ENCODE results near the gene CACNA1H. TPM values are rescaled to one million over a fixed set of nuclear protein-coding genes. Genes with fewer than 3 reads are reported as not detected.
"Not testable (repeated sequence)": the region's sequence is repeated elsewhere in the genome, so short reads cannot be mapped to it uniquely, and the experiment has no call there.

The CACNA1H gene
- total RNA-seq, 4 donors from 2014 or later, result 133 to 330 (median 173) TPM

DNA sequence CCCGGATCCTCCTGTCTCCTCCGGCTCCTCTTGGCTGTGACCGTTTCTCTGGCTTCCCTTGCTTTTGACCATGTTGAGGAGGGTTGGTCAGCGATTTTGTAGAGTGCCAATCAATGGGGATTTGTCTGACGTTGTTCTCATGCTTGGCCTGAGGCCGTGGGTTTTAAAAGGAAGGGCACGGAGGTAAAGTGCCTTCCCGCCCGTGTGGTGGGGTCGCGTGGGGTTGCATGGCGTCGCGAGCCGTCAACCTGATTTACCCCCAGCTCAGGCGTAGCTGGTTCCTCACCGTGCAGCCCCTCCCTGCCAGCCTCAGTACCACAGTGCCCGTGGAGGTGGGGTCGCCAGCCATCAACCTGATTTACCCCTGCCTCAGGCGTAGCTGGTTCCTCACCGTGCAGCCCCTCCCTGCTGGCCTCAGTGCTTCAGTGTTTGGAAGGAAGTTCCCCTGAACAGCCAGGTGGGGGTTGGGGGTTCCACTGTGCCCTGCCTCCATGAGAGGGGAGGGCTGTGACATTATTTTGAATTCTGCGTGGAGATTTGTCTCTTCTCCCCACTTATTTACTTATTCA is 92.6 kb downstream of the CACNA1H start:
- TF ChIP-seq POLR2AphosphoS5 (IDR thresholded peaks at IDR 0.05) (no peak), POLR2A (IDR thresholded peaks at IDR 0.05) (no peak), CTCF (IDR thresholded peaks at IDR 0.05) (no peak), EP300 (IDR thresholded peaks at IDR 0.05) (no peak)
- Histone ChIP-seq H3K27ac (no peak overlapping the region), H3K36me3 (no peaks in the 10 kb centered on the region), H3K27me3 (peaks cover 38% of the 10 kb centered on the region), H3K4me1 (no peaks in the 10 kb centered on the region), H3K9me3 (no peaks in the 10 kb centered on the region), H3K4me3 (no peak overlapping the region)
- no peak for ATAC-seq
- 42 to 50% methylated on average over 1 to 18 of the region's 22 CpGs for WGBS, 2 donors (ENCODE audit: low coverage in 1 of 2)

- not testable (repeated sequence) for H3K4me1 ChIP-seq, H3K36me3 ChIP-seq, H3K27ac ChIP-seq, ATAC-seq, H3K4me3 ChIP-seq, H3K9me3 ChIP-seq
- peaks cover 38% of the 10 kb centered on the region for H3K27me3 ChIP-seq
- 76 to 89% methylated on average over 3 to 11 of the region's 14 CpGs for WGBS, 2 donors (ENCODE audit: low coverage in 1 of 2)
These were observed 95.1 kb downstream of the CACNA1H start for GRCh38 chr16:1247903-1248537.

DNA sequence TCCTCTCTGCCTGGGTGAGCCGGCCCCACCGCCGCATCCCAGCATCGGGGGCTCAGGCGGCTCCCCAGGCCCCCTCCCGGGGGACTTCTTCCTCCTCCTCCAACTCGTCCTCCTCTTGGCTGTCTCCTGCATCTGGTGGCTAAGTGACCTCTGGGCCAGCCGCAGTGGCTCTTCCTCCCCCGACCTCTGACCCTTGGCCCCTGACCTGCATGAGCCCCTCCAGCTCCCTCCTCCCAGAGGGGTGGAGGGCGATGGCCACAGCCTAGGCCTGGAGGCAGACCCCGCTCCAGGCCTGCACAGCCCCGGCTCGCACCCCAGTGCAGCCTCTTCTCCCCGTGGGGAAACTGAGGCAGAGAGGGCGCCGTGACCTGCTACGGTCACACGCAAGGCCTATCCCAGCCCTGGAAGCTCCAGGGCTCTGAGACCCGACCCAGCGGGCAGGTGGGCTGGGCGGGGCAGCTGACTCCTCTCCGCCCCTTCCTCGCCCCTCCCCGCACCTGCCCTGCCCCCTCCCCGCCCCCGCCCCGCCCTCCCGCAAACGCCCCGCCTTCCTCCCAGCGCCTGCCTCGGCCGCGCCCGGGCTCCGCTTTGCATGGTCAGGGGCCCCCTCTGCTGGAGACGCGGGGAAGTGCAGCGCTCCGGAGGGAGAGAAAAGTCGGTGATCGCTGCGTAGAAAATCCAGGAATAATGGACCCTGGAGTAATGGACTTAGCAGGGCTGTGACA is 96.3 kb downstream of the CACNA1H start:
- not testable (repeated sequence) for H3K36me3 ChIP-seq, H3K9me3 ChIP-seq, H3K4me3 ChIP-seq, H3K27ac ChIP-seq, H3K4me1 ChIP-seq
- H3K27me3 ChIP-seq, result peaks cover 33% of the 10 kb centered on the region
- WGBS, 2 donors (ENCODE audit: low coverage in 1 of 2), result no CpG with 5 or more reads among the region's 43 CpGs
- peak; percentile 60 for ATAC-seq

- not testable (repeated sequence) for H3K36me3 ChIP-seq, H3K4me3 ChIP-seq, H3K27ac ChIP-seq, H3K9me3 ChIP-seq, H3K4me1 ChIP-seq
- ATAC-seq, result peak; percentile 35
- peaks cover 38% of the 10 kb centered on the region for H3K27me3 ChIP-seq
- WGBS, 2 donors (ENCODE audit: low coverage in 1 of 2), result no CpG with 5 or more reads among the region's 47 CpGs
These were observed 100.9 kb downstream of the CACNA1H start for GRCh38 chr16:1253701-1254364.

GRCh38 chr16:1254821-1255220 is 101.9 kb downstream of the CACNA1H start:
- WGBS, 2 donors (ENCODE audit: low coverage in 1 of 2), result no CpG with 5 or more reads among the region's 3 CpGs
- not testable (repeated sequence) for H3K36me3 ChIP-seq, H3K4me3 ChIP-seq, H3K4me1 ChIP-seq, H3K27ac ChIP-seq, ATAC-seq, H3K9me3 ChIP-seq
- peaks cover 45% of the 10 kb centered on the region for H3K27me3 ChIP-seq

- not testable (repeated sequence) for ATAC-seq
These were observed 102.6 kb downstream of the CACNA1H start, which contains the start of gene TPSD1 for GRCh38 chr16:1255276-1256122. Gene TPSD1, plus strand, starts transcription at chr16:1256069. Its CDS starts 212 bp downstream, at chr16:1256281.

DNA sequence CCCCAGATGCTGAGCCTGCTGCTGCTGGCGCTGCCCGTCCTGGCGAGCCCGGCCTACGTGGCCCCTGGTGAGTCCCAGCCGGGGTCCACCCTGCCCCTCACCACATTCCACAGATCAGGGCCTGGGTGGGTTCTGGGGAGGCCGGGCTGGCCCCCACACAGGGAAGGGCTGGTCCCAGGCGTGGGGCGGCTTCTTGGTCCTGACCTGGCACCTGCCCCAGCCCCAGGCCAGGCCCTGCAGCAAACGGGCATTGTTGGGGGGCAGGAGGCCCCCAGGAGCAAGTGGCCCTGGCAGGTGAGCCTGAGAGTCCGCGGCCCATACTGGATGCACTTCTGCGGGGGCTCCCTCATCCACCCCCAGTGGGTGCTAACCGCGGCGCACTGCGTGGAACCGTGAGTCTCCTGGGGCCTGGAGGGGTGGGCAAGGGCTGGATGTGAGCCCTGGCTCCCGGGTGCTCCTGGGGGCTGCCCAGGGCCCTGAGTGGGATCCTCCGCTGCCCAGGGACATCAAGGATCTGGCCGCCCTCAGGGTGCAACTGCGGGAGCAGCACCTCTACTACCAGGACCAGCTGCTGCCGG is 103.5 kb downstream of the CACNA1H start:
- not testable (repeated sequence) for ATAC-seq, H3K4me3 ChIP-seq, H3K4me1 ChIP-seq, H3K9me3 ChIP-seq, H3K27ac ChIP-seq, H3K36me3 ChIP-seq
- no CpG with 5 or more reads among the region's 23 CpGs for WGBS, 2 donors (ENCODE audit: low coverage in 1 of 2)
- H3K27me3 ChIP-seq, result peaks cover 61% of the 10 kb centered on the region

More at GRCh38 chr16:1255276-1256122, 102.6 kb downstream of the CACNA1H start, which contains the start of gene TPSD1:
- not testable (repeated sequence) for H3K27ac ChIP-seq, H3K4me3 ChIP-seq, H3K9me3 ChIP-seq, H3K36me3 ChIP-seq, H3K4me1 ChIP-seq
- peaks cover 52% of the 10 kb centered on the region for H3K27me3 ChIP-seq
- no CpG with 5 or more reads among the region's 26 CpGs for WGBS, 2 donors (ENCODE audit: low coverage in 1 of 2)
